Measurements from ENCODE around the gene CD2BP2.
"Not testable (repeated sequence)": the region's sequence is repeated elsewhere in the genome, so short reads cannot be mapped to it uniquely, and the experiment has no call there.

Gene CD2BP2

DNA sequence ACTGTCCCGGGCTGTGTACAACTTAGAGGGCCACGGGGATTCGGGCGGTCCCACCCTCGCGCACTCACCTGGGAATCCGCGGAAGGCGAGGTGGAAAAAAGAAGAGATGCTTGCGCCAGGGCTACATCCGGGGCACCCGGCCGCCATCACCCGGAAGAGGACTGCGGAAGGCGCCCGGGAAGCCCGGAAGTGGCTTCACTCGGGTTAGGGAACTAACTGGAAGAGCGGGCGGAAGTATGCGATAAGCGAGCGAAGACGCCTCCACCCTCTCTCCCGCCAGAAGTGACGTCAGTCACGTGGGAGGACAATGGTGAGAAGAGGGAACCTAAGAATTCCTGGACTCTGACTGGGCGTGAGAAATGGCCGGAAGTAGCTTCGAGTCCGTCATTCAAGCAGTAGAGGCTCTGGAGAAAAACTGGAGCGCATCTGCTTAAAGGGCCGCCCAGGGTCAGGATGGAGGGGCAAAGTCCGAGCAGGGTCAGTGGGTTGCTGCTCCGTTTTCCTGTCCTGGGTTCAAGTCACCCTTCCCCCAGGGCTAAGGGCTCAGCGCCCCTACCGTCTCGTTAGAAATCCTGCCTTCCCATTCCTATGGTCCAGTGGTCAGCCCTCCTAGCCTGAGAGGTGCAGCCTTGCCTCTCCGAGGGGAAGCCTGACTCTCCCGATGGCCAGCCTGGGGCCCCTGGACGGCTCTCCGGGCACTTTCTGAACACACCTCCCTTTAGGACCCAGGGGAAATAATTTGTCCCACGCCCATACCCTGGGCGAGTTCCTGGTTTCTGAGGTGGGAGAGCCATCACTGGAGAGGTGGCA, at the start of gene CD2BP2:
TSS of gene CD2BP2 (minus strand) at position 165 of the 810 bp plus-strand sequence. CDS start 627 bp downstream, outside the sequence.
- peak within 1 kb of the TSS; percentile 95 for H3K4me3 ChIP-seq (ENCODE audit: low read length)
- peak; percentile 100 for DNase-seq (ENCODE audit: low read depth)
- TF ChIP-seq, protein P1, sequence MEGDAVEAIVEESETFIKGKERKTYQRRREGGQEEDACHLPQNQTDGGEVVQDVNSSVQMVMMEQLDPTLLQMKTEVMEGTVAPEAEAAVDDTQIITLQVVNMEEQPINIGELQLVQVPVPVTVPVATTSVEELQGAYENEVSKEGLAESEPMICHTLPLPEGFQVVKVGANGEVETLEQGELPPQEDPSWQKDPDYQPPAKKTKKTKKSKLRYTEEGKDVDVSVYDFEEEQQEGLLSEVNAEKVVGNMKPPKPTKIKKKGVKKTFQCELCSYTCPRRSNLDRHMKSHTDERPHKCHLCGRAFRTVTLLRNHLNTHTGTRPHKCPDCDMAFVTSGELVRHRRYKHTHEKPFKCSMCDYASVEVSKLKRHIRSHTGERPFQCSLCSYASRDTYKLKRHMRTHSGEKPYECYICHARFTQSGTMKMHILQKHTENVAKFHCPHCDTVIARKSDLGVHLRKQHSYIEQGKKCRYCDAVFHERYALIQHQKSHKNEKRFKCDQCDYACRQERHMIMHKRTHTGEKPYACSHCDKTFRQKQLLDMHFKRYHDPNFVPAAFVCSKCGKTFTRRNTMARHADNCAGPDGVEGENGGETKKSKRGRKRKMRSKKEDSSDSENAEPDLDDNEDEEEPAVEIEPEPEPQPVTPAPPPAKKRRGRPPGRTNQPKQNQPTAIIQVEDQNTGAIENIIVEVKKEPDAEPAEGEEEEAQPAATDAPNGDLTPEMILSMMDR (conservative IDR thresholded peaks at IDR 0.05; ENCODE audit: low read length) = peak; percentile 23

DNA sequence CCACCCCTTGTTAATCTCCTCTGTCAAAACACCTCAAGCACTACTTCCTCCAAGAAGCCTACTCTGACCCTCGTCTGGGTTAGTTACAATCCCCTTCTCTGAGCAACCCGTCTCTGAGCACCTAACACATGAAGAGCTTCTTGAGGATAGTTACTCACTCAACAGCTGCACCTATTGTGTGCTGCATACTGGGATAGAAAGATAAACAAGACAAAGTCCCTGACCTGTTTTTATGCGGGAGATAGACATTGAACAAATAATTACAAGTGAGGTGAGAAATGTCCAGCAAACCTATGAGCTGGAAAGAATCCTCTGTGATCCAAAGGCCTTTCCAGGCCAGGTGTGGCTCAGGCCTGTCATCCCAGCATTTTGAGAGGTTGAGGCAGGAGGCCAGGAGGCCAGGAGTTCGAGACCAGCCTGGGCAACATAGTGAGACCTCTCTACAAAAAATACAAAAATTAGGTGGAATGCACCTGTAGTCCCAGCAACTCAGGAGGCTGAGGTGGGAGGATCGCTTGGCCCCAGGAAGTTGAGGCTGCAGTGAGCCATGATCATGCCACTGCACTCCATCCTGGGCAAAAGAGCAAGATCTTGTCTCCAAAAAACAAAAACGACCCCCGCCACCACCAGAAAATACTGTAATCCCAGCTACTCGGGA, 46.8 kb upstream of the CD2BP2 start:
- no peak overlapping the region for H3K4me3 ChIP-seq (ENCODE audit: low read length)
- DNase-seq (ENCODE audit: low read depth) = no peak
- TF ChIP-seq, protein P1 (conservative IDR thresholded peaks at IDR 0.05; ENCODE audit: low read length) = no peak

DNA sequence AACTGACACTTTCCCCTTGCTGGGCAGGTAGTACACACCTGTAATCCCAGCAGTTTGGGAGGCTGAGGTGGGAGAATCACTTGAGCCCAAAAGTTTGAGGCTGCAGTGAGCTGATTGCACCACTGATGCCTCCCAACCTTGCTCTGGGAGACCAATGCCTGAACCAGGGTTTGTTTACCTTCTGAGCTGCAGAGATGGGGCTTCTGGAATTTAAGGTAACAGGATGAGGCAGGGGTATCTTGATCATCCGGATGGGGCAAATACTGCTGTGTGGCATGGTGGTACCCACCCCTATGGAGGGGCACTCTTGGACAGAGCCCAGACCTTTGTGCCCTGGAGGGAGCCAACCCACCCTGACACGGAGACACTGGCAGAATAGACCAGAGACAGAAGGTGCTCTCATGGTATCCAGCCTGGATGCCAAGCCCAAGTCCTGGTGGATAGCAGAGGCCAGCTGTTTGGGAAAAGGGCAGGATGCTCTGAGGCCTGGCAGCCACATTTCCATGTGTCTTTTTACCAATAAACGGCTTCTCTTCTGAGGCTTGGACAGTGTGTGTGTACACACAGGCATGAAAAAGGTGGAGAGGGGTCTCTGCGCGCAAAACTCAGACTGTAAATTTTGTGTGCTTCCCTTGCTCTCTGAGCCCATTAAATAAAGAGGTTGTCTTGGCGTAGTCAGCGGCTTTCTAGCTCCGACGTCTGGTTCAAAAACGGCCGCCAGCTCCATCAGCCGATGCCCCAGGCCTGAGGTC, 44.5 kb upstream of the CD2BP2 start:
- TF ChIP-seq, protein P1 (conservative IDR thresholded peaks at IDR 0.05; ENCODE audit: low read length) = no peak
- DNase-seq (ENCODE audit: low read depth) = no peak
- H3K4me3 ChIP-seq (ENCODE audit: low read length) = peak overlapping the region; percentile 75

DNA sequence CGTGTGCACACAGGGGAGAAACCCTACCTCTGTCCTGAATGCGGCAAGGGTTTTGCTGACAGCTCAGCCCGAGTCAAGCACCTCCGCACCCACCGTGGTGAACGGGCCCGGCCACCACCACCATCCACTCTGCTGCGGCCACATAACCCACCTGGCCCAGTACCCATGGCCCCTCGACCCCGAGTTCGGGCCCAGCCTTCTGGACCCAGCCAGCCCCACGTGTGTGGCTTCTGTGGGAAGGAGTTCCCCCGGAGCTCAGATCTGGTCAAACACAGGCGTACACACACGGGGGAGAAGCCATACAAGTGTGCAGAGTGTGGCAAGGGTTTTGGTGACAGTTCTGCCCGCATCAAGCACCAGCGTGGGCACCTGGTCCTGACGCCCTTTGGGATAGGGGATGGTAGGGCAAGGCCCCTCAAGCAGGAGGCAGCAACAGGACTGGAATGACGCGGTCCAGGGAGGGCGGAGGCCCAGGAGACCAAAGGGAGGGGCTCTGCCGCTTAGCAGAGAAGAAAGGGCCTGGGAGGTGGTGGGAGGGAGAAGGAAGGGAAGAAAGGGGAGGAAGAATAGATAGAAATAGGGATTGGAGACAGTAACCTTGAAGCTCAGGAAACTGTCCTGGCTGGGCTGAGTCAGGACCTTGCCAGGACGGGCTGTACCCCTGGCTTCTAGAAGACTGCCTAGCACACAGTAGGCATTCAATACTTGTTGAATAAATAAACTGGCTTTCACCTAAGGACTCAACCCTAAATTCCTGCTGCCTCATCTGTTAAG, 43.7 kb upstream of the CD2BP2 start:
- TF ChIP-seq, protein P1 (conservative IDR thresholded peaks at IDR 0.05; ENCODE audit: low read length) = no peak
- H3K4me3 ChIP-seq (ENCODE audit: low read length) = no peak overlapping the region
- DNase-seq (ENCODE audit: low read depth) = no peak

DNA sequence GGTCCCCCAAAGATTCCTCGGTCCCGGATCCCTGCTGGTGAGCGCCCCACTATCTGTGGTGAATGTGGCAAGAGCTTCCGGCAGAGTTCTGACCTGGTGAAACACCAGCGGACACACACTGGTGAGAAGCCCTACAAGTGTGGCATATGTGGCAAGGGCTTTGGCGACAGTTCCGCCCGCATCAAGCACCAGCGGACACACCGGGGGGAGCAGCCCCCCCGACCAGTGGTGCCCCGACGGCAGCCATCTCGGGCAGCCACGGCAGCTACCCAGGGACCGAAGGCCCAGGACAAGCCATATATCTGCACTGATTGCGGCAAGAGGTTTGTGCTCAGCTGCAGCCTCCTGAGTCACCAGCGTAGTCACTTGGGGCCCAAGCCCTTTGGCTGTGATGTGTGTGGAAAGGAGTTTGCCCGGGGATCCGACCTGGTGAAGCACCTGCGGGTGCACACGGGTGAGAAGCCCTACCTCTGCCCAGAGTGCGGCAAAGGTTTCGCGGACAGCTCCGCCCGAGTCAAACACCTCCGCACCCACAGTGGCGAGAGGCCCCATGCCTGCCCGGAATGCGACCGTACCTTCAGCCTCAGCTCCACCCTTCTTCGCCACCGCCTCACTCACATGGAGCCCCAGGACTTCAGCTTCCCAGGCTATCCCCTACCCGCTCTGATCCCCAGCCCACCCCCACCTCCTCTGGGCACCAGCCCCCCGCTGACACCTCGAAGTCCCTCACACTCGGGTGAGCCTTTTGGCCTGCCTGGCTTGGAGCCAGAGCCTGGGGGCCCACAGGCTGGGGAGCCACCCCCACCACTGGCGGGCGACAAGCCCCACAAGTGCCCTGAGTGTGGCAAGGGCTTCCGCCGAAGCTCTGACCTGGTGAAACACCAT, 42.9 kb upstream of the CD2BP2 start:
- DNase-seq (ENCODE audit: low read depth) = no peak
- TF ChIP-seq, protein P1 (conservative IDR thresholded peaks at IDR 0.05; ENCODE audit: low read length) = no peak
- H3K4me3 ChIP-seq (ENCODE audit: low read length) = no peak overlapping the region

DNA sequence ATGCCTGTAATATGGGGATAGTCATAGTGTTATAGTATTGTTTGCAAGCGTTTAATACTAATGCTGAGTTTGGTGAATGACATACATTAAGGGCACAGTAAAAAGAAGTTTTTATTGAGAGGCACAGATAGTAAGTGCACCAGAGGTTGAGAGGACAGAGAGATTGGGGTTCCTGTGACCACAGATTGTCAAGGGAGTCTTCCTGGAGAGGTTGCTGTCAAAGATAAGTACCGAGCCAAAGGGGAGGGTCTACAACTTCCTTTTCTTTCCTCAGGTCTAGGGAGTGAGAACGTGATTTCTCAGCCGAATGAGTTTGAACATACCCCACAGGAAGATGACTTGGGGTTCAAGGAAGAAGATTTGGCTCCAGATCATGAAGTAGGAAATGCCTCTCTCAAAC, 41.9 kb upstream of the CD2BP2 start:
- H3K4me3 ChIP-seq (ENCODE audit: low read length) = no peak overlapping the region
- no peak for DNase-seq (ENCODE audit: low read depth)
- TF ChIP-seq, protein P1 (conservative IDR thresholded peaks at IDR 0.05; ENCODE audit: low read length) = no peak

DNA sequence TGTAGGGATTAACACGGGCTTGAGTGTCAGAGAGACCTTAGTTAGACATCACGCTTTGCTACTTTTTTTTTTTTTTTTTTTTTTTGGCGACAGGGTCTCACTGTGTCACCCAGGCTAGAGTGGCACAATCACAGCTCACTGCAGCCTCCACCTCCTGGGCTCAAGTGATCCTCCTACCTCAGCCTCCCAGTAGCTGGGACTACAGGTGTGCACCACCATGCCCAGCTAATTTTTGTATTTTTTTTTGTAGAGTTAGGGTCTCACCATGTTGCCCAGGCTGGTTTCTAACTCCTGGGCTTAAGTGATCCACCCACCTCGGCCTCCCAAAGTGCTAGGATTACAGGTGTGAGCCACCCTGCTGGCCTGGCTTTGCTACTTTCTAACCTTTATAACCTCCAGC, 41.5 kb upstream of the CD2BP2 start:
- not testable (repeated sequence) for H3K4me3 ChIP-seq (ENCODE audit: low read length); DNase-seq (ENCODE audit: low read depth)

Data from AG10803 (cell line).